ENCODE data around the gene GPHN. TPM values are rescaled to one million over a fixed set of nuclear protein-coding genes. Genes with fewer than 3 reads are reported as not detected.
"Not testable (repeated sequence)": the region's sequence is repeated elsewhere in the genome, so short reads cannot be mapped to it uniquely, and the experiment has no call there.

The GPHN gene
- total RNA-seq, 2 experiments from 2014 or later = 15.8 to 15.9 TPM

GRCh38 chr14:66508846-66509621, 1.1 kb downstream of the GPHN start:
- ChIA-PET POLR2A (interaction anchor here (1.4 kb wide), 1 partner anchor 1097 kb away, joined by 4 read pairs; no protein-coding TSS in a partner anchor), CTCF (interaction anchor here (1.1 to 2.1 kb wide), 2 partner anchors 10 to 14 kb away, joined by 4 to 8 read pairs; no protein-coding TSS in a partner anchor)

GRCh38 chr14:66509874-66510273, 1.9 kb downstream of the GPHN start:
- POLR2A ChIA-PET = no interaction called here
- H3K36me3 Mint-ChIP-seq (ENCODE audit: low read depth) = no peaks in the 10 kb centered on the region
- peaks cover 44% of the 10 kb centered on the region for H3K4me1 Mint-ChIP-seq
- DNase-seq = no peak
- no peak overlapping the region for H3K27ac Mint-ChIP-seq
- no peaks in the 10 kb centered on the region for H3K9me3 Mint-ChIP-seq
- H3K4me3 Mint-ChIP-seq = peak overlapping the region; percentile 86
- H3K27me3 Mint-ChIP-seq = peaks cover 27% of the 10 kb centered on the region
- CTCF ChIA-PET = interaction anchor here (1.2 kb wide), 1 partner anchor 13 kb away, joined by 3 read pairs; no protein-coding TSS in a partner anchor

More at GRCh38 chr14:66508846-66509621, 1.1 kb downstream of the GPHN start:
- Mint-ChIP-seq H3K36me3 (ENCODE audit: low read depth) (no peaks in the 10 kb centered on the region), H3K4me3 (peak overlapping the region; percentile 86), H3K27me3 (peaks cover 23% of the 10 kb centered on the region), H3K9me3 (no peaks in the 10 kb centered on the region), H3K4me1 (peaks cover 44% of the 10 kb centered on the region), H3K27ac (peak overlapping the region; percentile 59)
- DNase-seq = peak; percentile 42

- peaks cover 27% of the 10 kb centered on the region for H3K27me3 Mint-ChIP-seq
- no peak overlapping the region for H3K4me3 Mint-ChIP-seq
- POLR2A ChIA-PET = no interaction called here
- DNase-seq = no peak
- H3K9me3 Mint-ChIP-seq = no peaks in the 10 kb centered on the region
- H3K27ac Mint-ChIP-seq = no peak overlapping the region
- peaks cover 36% of the 10 kb centered on the region for H3K4me1 Mint-ChIP-seq
- CTCF ChIA-PET = no interaction called here
- H3K36me3 Mint-ChIP-seq (ENCODE audit: low read depth) = no peaks in the 10 kb centered on the region
These were observed 3.9 kb downstream of the GPHN start for GRCh38 chr14:66511849-66512248.

DNA sequence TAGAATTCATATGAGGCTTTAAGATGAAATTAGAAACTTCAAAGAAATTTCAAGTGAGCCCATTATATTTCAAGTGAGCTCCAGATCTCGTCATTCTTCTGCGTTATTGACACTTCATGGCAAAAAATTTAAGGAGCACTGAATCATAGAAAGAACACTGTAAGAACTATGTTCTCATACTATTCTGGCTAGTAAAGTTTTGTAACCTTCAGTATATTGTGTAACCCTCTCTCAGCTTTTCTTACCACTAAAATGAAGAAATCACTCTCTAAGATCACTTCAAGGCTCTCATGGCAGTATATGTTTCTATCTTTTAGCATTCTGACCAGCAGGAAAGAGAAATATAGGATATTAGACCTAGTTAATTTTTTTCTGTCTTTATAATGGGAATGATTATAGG, 6.3 kb downstream of the GPHN start:
- DNase-seq = no peak
- no peaks in the 10 kb centered on the region for H3K9me3 Mint-ChIP-seq
- peaks cover 30% of the 10 kb centered on the region for H3K4me1 Mint-ChIP-seq
- H3K4me3 Mint-ChIP-seq = no peak overlapping the region
- ChIA-PET CTCF (no interaction called here), POLR2A (no interaction called here)
- H3K27me3 Mint-ChIP-seq = peaks cover 25% of the 10 kb centered on the region
- no peak overlapping the region for H3K27ac Mint-ChIP-seq
- no peaks in the 10 kb centered on the region for H3K36me3 Mint-ChIP-seq (ENCODE audit: low read depth)

DNA sequence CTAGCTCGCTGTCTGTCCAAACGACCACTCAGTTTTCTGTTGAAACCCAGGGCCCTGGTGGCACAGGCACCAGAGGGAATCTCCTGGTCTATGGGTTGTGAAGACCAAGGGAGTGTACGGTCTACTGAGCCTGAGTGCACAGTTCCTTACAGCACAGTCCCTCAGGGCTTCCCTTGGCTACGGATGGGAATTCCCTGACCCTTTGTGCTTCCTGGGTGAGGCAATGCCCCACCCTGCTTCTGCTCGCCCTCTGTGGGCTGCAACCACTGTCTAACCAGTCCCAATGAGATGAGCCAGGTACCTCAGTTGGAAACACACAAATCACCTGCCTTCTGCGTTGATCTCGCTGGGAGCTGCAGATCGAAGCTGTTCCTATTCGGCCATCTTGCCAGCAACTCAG, 22.6 kb downstream of the GPHN start:
- Mint-ChIP-seq H3K27ac (no peak overlapping the region), H3K4me3 (no peak overlapping the region), H3K27me3 (no peaks in the 10 kb centered on the region), H3K9me3 (peaks cover 9% of the 10 kb centered on the region), H3K4me1 (peaks cover 1% of the 10 kb centered on the region), H3K36me3 (ENCODE audit: low read depth) (peaks cover 5% of the 10 kb centered on the region)
- DNase-seq = no peak
- ChIA-PET POLR2A (no interaction called here), CTCF (no interaction called here)

DNA sequence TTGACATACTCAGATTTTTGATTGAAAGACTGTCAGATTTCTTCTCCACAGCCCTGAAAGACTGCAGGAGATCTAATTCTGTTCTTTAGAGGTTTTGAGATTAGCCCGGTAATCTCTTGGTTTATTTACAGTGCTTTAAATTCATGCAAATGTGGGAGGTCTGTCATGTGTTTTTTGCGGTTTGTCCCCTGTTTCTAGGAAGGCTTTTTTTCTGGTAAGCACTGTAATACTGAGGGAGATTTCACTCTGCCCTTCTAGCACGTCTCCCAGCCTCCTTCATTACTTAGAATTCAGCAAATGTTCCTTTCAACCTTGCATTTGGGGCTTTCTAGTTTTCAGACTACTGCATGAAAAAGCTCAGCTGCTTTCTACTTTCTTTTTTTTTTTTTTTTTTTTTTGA, 31.1 kb downstream of the GPHN start:
- DNase-seq = no peak
- POLR2A ChIA-PET = interaction anchor here (1.0 kb wide), 1 partner anchor 32 kb away, joined by 3 read pairs; the partner anchor contains the start of gene GPHN
- H3K9me3 Mint-ChIP-seq = no peaks in the 10 kb centered on the region
- no peak overlapping the region for H3K27ac Mint-ChIP-seq
- no peaks in the 10 kb centered on the region for H3K36me3 Mint-ChIP-seq (ENCODE audit: low read depth)
- CTCF ChIA-PET = no interaction called here
- H3K27me3 Mint-ChIP-seq = no peaks in the 10 kb centered on the region
- no peak overlapping the region for H3K4me3 Mint-ChIP-seq
- peaks cover 11% of the 10 kb centered on the region for H3K4me1 Mint-ChIP-seq

DNA sequence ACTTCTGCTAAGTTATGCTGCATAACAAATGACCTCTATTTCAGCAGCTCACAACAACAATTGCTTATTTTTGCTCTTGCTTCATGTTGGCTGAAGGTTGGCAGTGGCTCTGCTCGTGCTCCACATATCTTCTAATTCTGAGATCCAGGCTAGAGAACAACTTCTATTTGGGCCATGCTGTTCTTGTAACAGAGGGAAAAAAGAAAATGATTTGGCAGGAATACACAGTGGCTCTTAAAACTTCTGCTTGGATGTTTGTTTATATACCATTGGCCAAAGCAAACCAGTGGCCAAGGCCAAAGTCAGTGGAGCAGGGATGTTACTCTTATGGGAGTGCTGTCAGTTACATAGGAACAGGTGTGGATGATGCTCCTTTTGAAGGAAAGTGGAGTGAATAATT, 32.1 kb downstream of the GPHN start:
- no peak for DNase-seq
- Mint-ChIP-seq H3K36me3 (ENCODE audit: low read depth) (no peaks in the 10 kb centered on the region), H3K27ac (no peak overlapping the region), H3K4me1 (peaks cover 11% of the 10 kb centered on the region), H3K9me3 (no peaks in the 10 kb centered on the region), H3K4me3 (no peak overlapping the region), H3K27me3 (no peaks in the 10 kb centered on the region)
- POLR2A ChIA-PET = no interaction called here
- CTCF ChIA-PET = no interaction called here

- H3K9me3 Mint-ChIP-seq = no peaks in the 10 kb centered on the region
- ChIA-PET POLR2A (no interaction called here), CTCF (no interaction called here)
These were observed 33.7 kb downstream of the GPHN start for GRCh38 chr14:66541627-66542026.

DNA sequence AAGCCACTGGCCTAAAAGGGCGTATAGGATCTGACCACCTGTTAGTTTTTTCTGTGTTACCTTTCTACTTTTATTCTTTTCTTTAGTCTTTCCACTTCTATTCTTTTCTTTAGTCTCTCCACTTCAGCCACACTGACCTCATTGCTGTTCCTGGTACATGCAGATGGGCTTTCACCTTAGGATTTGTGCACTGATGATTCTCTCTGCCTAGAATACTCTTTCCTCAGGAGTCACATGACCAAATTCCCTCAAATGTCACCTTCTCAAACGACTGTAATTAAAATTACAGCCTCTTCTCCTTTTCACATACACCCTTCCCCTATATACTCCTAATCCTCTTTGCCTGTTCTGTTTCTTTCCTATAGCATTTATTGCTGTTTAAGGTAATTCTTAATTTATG, 36.0 kb downstream of the GPHN start:
- no peak for DNase-seq
- Mint-ChIP-seq H3K9me3 (peaks cover 2% of the 10 kb centered on the region), H3K4me3 (no peak overlapping the region), H3K36me3 (ENCODE audit: low read depth) (peaks cover 4% of the 10 kb centered on the region), H3K4me1 (peaks cover 9% of the 10 kb centered on the region), H3K27ac (no peak overlapping the region), H3K27me3 (no peaks in the 10 kb centered on the region)
- CTCF ChIA-PET = no interaction called here
- POLR2A ChIA-PET = no interaction called here

More at GRCh38 chr14:66541627-66542026, 33.7 kb downstream of the GPHN start:
- H3K4me1 Mint-ChIP-seq = peaks cover 11% of the 10 kb centered on the region
- no peak overlapping the region for H3K4me3 Mint-ChIP-seq
- no peak overlapping the region for H3K27ac Mint-ChIP-seq
- no peaks in the 10 kb centered on the region for H3K36me3 Mint-ChIP-seq (ENCODE audit: low read depth)
- no peak for DNase-seq
- H3K27me3 Mint-ChIP-seq = no peaks in the 10 kb centered on the region

- DNase-seq; CTCF ChIA-PET; H3K36me3 Mint-ChIP-seq (ENCODE audit: low read depth); H3K9me3 Mint-ChIP-seq; H3K27ac Mint-ChIP-seq; H3K4me3 Mint-ChIP-seq; H3K27me3 Mint-ChIP-seq; H3K4me1 Mint-ChIP-seq; POLR2A ChIA-PET: not testable (repeated sequence)
These were observed 37.2 kb downstream of the GPHN start for GRCh38 chr14:66545191-66545590.

DNA sequence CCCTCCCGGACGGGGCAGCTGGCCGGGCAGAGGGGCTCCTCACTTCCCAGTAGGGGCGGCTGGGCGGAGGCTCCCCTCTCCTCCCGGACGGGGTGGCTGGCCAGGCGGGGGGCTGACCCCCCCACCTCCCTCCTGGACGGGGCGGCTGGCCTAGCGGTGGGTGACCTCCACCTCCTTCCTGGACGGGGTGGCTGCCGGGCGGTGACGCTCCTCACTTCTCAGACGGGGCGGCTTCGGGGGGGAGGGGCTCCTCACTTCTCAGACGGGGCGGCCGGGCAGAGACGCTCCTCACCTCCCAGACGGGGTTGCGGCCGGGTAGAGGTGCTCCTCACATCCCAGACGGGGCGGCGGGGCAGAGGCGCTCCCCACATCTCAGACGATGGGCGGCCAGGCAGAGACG, 37.8 kb downstream of the GPHN start:
- DNase-seq; H3K27ac Mint-ChIP-seq; H3K9me3 Mint-ChIP-seq; H3K4me1 Mint-ChIP-seq; H3K4me3 Mint-ChIP-seq; H3K36me3 Mint-ChIP-seq (ENCODE audit: low read depth); POLR2A ChIA-PET; CTCF ChIA-PET; H3K27me3 Mint-ChIP-seq: not testable (repeated sequence)

DNA sequence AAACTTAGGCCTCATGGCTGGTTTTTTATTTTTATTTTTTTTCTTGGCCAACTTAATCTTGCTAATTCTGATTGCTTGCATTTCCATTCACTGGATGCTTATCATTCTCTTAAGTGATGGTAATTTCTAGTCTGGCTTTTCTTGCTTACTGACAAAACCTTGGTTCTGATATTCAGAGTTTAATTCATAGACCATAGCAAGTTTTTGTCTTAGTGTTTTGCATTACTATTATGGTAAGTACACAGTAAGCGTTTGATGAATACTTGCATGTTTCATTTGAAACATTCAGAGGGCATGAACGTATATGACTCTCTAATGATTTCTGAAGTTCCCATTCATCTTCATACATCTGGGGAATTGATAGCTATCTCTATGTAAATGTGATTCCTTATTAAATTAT, 55.8 kb downstream of the GPHN start:
- Mint-ChIP-seq H3K27me3 (no peaks in the 10 kb centered on the region), H3K4me1 (no peaks in the 10 kb centered on the region), H3K36me3 (ENCODE audit: low read depth) (peaks cover 4% of the 10 kb centered on the region), H3K9me3 (no peaks in the 10 kb centered on the region), H3K27ac (no peak overlapping the region), H3K4me3 (no peak overlapping the region)
- ChIA-PET CTCF (no interaction called here), POLR2A (no interaction called here)
- DNase-seq = no peak

DNA sequence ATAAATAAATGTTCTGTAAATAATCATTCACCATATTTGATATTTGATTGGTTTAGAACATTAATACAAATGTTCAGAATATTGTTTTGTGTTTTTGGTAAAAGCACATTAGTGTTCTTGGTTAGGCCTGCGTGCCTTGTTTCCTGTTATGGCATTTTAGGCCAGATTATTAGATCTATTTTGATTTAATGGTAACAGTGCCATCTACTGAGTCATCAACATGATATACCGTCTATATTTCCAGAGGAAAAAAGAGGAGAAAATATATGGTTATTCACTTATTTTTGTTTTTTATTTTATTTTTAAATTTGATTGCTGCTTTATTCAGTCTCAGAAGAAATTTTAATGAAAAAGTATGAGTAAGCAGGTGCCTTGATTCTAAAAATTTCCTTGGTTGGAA, 60.3 kb downstream of the GPHN start:
- CTCF ChIA-PET = no interaction called here
- no peaks in the 10 kb centered on the region for H3K27me3 Mint-ChIP-seq
- H3K36me3 Mint-ChIP-seq (ENCODE audit: low read depth) = peaks cover 13% of the 10 kb centered on the region
- no peaks in the 10 kb centered on the region for H3K4me1 Mint-ChIP-seq
- H3K9me3 Mint-ChIP-seq = peaks cover 13% of the 10 kb centered on the region
- no peak overlapping the region for H3K27ac Mint-ChIP-seq
- DNase-seq = no peak
- no peak overlapping the region for H3K4me3 Mint-ChIP-seq
- POLR2A ChIA-PET = no interaction called here

- ChIA-PET CTCF (no interaction called here), POLR2A (no interaction called here)
- Mint-ChIP-seq H3K4me3 (no peak overlapping the region), H3K36me3 (ENCODE audit: low read depth) (peaks cover 13% of the 10 kb centered on the region), H3K9me3 (peaks cover 23% of the 10 kb centered on the region), H3K4me1 (no peaks in the 10 kb centered on the region), H3K27ac (no peak overlapping the region), H3K27me3 (no peaks in the 10 kb centered on the region)
- DNase-seq = no peak
These were observed 64.9 kb downstream of the GPHN start for GRCh38 chr14:66572826-66573225.

All from activated CD4-positive, alpha-beta memory T cell treated with anti-CD3 and anti-CD28 coated beads, Interleukin-2, amount 10 ng/mL, durations not matched to agents 7 days and 5 days (primary cell).